Activated CD4-positive, CD25-positive, alpha-beta regulatory T cell (primary cell): ENCODE data around the gene FAM89B.

Source experiments
- DNase-seq, 4 experiments: peaks; one replicate each; lab custom pipeline; 2025; lab: John Stamatoyannopoulos, UW

FAM89B gene

DNA sequence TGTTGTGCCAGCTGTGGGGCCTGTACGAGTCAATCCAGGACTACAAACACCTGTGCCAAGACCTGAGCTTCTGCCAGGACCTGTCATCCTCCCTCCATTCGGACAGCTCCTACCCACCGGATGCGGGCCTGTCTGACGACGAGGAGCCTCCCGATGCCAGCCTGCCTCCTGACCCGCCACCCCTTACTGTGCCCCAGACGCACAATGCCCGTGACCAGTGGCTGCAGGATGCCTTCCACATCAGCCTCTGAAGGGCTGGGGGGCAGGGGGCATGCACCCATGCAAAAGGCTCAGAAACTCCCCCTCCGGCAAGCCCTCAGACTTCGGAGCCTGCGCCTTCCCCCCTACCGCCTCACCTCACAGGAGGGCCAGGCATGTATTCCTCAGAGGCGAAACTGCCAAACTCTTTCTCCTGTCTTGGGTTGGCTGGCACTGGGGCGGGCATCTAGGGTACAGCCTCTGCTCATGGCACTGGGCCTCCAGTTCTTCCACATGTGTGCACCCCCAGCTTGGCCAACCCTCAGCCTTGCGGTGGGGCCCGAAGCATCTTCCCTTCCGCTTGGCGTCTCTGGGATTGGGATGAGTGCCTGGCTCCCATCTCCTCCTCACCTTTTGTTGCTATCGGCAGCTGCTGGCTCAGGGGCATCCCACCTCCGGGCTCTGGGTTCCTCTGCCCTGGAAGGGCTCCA, 1.2 kb downstream of the FAM89B start:
- no peak for DNase-seq

DNA sequence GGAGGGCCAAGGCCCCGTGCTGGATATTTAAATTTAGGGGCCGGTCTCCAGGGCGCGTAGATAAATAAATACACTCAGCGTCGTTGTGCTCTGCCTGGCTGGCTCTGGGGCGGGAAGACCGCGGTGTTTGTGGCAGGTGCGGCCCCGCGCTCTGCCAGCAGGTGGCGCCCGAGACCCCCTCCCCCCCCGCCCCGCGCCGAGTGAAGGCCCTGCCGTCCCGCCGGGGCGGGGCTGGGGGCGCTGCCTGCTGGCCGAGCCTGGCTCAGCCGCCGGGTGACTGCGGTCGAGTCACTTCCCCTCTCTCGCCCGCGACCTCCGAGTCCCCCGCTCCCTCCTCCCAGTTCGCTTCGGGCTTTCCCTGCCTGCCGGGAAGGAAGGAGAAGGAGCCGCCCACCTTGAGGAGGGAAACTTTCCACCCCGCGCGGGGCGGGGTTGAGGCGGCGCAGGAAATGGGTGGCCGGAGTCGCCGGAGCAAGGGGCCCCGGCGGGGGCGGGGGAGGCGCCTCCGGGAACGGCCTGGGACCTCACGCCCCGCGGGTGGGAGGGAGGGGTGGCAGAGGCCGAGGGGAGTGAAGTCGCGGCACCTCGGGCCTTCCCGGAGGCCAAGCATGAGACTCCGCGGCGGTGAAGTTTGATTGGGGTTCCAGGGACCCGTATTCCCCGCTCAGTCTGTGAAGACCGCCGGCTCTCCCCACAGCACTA, 1.9 kb downstream of the FAM89B start:
- DNase-seq, result peak; percentile 72 to 82 (median 78)

DNA sequence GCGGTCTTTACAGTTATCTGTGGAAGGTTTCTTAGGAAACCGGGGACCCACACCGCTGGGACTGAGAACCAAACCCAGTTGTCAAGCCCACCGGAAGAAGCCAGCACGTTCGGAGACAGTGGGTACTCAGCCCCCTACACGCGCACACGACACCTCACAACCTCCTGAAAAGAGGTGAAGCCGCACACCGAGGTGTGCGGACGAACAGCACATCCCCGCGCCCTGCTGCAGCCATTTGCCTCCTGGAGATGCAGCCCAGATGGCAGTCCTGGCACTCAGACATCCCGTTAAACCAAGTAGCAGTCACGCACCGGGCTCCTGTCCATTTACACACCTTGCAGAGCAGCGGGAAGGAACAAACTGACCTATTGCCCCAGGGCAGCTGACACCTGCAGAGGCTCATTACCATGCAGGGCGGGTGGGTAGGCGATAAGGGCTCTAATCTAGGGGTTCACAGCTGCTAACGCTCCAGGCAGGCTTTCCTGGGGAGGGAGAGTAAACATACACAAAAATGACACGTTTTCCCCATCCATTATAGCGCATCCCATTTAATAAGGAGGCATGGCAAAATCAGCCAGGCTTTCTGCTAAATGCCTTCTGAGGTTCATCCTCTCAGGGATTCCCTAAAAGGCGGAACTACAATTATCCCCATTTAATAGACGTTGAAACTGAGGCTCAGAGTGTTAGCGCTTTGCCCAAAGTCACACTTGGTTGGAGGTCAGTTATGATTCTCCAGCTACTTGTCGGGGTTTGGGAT, 2.7 kb downstream of the FAM89B start:
- no peak for DNase-seq

DNA sequence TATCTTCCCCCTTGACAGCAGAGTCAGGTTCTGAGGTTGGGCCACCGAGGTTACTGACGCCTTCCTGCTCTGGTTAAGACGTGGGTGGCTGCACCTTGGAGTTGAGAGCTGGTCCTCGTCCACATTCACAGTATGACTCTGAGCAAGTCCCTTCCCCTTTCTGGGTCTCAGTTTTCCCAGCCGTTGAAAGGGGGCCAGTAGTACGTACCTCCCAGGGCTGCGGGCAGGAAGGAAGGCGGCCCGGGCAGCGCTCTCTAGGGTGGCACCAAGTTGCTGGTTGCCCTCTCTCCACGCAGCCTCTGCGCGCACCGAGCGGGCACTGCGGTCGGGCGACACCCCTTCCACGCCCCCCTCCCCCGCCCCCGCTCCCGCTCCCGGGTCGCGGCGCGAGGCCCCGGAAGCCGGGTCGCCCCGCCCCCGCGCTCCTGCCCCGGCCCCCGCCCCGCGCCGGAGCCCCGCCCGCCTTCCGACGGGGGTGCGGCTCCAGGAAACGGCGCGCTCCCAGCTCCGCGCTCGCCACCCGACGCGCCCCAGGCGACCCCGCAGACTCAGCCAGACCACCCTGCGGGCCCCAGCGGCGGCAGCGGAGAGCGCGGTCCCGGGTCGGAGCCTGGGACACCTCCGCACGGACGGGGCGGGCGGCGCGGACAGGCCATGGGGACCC, 3.4 kb downstream of the FAM89B start, which contains the start of gene EHBP1L1:
Gene EHBP1L1 (plus strand): TSS at position 486 of the 664 bp plus-strand sequence. CDS start 250 bp downstream, outside the sequence.
- peak; percentile 37 to 72 (median 54) for DNase-seq

DNA sequence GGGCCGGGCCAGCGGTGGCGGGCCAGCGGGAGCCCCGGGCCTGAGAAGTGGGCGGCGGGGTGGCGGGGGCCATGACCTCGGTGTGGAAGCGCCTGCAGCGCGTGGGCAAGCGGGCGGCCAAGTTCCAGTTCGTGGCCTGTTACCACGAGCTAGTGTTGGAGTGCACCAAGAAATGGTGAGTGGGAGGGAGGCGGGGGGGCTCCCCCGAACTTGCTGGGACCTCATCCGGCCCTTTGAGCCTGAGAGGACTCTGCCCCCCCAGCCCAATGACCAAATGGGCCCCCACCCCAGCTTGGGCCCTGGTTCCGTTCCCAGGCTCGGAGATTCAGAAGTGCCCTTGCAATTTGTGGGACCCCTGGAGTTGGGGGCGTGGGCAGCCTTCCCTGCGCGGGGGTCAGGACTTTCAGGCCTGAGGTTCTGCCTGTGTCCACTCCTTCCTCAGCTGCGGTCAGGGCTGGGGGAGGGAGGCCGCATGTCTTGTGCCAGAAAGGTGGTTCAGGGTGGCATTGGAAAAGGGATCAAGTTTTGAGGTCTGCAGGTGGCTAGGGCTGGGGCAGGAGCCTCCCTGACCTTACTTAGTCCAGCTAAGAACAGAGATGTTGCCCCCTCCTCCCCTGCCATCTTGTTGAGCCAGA, 4.0 kb downstream of the FAM89B start:
- DNase-seq, result no peak

DNA sequence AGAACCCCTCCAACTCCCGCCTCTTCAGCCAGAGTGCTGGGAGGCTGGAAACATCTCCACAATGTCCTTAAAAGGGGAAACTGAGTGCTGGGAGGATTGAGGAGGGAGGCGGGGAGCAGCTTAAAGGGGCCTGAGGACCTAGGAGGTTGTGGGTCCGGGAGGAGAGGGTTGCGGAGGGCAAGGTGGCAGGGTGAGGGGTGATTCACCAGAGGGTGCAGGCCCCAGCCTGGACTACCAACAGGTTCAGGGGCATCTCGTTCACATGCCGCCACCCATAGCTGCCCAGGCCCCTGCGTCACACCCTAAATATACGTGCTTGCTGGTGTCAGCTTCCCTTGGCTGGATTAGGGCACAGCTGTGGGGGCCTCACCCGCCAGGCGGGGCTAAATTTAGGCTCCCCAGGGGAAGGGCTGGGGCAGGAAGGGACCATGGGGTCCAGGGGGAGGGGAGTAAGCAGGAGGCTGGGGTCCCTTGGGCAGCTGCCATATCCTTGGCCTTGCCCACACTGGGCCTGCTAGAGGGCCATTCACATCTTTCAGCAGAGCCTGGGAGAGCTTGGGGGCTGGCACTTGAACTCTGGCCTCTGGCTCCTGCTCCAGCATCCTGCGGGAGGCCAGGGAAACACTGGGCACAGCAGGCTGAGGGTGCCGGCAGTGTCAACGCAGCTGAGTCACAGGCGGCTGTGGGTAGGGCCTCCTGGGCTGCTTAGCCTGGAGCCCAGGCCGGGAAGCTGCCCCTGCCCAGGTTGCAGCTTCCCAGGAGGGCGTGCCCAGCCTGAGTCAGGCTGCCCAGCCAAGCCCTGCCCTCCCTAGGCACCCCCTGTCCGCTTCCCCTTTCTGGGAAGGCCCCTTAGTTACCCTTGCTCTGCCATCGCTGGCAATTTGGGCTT, 4.8 kb downstream of the FAM89B start:
- no peak for DNase-seq

DNA sequence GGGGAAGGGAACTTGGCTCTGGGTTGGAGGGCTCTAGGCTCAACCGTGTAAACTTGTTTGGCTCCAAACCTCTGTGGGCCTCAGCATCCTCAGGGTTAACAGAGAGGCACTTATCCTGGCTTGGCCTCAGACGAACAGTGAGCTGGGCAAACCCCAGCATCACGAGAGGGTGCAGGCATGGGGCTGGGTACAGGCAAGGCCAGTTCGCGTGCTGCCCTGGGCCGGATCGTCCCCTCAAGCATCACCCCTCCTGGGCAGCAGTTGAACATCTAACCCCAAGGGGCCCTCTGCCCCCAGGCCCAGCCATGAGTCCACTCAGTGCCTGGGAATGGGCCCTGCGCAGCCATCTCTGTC, 5.4 kb downstream of the FAM89B start:
- DNase-seq, result no peak

DNA sequence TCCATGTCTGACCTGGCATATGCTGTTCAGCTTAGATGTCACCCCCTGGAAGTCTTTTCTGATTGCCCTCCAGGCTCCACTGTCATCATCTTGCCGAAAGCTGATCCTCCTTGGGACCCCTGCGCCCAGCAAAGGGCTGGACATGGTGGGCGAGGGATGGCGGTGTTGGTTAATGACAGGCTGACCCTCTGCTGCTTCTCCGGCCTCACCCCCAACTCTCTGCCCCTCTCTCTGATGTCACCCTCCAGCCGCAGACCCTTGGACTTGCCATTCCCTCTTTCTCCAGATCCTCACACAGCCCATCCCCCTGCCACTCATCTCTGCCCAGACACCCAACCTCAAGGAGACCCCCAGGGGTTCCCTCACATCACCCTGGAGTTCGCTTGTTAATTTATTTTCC, 5.8 kb downstream of the FAM89B start:
- no peak for DNase-seq

DNA sequence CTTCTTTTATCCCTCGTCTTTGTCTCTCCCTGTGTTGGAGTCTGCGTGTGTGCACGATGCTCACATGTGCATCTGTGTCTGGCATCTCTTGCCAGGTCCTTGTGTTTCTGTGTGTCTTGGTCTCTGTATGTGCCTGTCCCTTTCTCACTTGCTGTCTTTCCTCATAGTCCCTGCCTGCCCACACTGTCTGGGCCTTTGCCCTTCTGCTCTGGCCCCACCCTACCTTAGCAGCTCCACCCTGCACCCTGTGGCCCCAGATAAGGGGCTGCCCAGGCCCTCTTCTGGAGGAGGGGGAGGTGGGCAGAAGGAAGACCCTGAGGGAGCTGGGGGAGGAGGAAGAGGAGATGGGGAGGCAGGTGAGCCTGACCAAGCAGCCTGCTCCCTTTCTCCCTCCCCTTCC, 6.3 kb downstream of the FAM89B start:
- DNase-seq, result no peak

DNA sequence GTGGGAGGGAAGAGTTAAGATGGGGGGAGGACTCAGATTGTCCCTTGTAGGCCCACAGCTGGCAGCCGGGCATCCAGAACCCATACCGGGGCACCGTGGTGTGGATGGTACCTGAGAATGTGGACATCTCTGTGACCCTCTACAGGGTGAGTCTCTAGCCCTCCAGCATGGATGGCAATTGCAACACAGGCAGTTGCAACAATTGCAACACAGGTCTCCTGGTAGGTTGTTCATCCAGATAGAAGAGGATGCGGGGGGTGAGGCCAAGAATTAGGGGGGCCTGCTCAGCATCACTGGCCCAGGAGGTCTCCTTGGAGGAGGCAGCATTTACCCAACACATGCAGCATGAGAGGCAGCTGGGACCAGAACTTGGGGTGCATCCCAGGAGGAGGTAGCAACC, 7.0 kb downstream of the FAM89B start:
- DNase-seq, result no peak

DNA sequence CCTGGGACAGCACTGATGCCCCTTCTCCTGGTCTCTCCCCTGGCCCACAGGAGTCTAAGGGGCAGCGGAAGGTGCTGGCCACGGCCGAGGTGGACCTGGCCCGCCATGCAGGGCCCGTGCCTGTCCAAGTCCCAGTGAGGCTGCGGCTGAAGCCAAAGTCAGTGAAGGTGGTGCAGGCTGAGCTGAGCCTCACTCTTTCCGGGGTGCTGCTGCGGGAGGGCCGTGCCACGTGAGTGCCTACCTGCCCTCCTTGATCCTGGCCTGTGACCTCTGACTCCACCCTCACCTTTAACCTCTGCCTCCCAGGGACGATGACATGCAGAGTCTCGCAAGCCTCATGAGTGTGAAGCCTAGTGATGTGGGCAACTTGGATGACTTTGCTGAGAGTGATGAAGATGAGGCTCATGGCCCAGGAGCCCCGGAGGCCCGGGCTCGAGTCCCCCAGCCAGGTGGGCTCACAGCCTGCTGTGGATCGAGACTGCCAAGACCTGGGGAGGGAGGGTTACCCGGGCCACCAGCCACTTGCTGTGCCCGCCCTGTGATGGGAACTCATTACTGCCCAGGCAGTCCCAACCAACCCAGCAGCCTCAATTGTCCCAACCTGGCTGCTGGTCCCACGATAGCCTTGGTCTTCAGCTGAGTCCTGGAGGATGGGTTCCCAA, 7.8 kb downstream of the FAM89B start:
- no peak for DNase-seq

DNA sequence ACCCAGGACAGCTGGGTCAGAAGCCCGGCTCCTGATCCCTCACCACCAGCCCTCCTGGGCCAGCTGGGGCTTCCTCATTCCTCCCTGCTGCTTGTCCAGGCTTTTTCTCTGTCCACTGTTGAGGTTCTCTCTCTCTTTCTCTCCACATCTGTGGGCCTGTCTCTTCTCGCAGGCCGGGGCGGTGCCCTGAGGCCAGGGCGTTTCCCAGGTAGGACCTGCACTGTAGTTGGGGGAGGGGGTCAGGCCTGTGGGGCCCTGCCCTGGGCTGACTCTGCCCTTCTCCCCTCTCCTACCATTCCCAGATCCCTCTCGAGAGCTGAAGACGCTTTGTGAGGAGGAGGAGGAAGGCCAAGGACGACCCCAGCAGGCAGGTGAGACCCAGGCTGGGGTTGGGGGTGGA, 8.4 kb downstream of the FAM89B start:
- no peak for DNase-seq

DNA sequence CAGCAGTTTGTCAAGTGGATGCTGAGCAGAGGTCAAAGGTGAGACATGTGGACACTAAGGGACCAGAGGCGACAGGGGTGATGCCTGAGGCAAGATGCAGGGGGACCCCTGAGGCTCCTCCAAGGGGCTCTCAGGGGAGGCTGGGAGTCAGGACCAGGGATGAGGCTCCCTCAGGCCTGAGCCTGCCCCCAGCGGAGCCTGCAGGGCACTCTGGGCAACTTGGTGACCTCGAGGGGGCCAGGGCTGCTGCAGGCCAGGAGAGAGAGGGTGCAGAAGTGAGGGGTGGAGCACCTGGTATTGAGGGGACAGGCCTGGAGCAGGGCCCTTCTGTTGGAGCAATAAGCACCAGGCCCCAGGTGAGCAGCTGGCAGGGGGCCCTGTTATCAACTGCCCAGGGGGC, 9.6 kb downstream of the FAM89B start:
- no peak for DNase-seq

DNA sequence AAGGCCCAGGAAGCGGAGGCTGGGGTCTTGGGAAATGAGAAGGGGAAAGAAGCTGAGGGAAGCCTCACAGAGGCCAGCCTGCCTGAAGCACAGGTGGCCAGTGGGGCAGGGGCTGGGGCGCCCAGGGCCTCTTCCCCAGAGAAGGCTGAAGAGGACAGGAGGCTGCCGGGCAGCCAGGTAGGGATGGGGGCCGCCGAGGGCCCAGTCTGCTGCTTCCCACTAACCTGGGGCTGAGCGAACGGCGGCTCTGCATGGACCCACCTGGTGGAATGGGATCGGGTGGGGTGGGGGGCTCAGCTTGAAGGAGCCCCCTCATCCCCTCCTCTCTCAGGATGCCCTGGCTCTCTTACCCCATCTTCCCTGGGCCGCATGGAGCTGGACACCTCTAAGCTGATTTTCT, 11.3 kb downstream of the FAM89B start:
- DNase-seq, result no peak

DNA sequence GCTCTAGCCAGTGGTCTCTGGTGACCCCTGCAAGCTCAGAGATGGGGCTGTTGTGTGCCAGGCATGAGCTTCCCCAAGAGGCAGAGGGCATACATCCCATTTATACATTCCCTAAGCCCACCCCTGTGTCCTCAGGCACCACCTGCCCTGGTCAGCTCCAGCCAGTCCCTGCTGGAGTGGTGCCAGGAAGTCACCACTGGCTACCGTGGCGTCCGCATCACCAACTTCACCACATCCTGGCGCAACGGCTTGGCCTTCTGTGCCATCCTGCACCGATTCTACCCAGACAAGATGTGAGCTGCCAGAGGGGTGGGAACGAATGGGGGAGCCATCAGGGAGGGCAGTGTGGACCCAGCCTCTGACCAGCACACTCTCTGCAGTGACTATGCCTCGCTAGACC, 11.8 kb downstream of the FAM89B start:
- DNase-seq, result no peak

DNA sequence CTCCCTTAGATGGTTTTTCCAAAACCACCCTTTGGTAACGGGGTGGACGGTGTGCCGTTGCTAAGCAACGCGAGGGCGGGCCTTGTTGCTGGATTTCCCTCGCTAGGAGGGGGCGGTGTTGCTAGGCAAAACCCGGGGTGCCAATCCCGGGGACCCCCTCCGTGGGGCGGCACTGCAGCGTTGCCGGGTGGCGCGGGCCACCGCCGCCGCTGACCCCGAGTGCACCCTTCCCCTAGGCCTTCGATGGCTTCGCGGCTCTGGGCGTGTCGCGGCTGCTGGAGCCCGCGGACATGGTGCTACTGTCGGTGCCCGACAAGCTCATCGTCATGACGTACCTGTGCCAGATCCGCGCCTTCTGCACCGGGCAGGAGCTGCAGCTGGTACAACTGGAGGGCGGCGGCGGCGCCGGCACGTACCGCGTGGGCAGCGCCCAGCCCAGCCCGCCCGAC, 12.4 kb downstream of the FAM89B start:
- no peak for DNase-seq

DNA sequence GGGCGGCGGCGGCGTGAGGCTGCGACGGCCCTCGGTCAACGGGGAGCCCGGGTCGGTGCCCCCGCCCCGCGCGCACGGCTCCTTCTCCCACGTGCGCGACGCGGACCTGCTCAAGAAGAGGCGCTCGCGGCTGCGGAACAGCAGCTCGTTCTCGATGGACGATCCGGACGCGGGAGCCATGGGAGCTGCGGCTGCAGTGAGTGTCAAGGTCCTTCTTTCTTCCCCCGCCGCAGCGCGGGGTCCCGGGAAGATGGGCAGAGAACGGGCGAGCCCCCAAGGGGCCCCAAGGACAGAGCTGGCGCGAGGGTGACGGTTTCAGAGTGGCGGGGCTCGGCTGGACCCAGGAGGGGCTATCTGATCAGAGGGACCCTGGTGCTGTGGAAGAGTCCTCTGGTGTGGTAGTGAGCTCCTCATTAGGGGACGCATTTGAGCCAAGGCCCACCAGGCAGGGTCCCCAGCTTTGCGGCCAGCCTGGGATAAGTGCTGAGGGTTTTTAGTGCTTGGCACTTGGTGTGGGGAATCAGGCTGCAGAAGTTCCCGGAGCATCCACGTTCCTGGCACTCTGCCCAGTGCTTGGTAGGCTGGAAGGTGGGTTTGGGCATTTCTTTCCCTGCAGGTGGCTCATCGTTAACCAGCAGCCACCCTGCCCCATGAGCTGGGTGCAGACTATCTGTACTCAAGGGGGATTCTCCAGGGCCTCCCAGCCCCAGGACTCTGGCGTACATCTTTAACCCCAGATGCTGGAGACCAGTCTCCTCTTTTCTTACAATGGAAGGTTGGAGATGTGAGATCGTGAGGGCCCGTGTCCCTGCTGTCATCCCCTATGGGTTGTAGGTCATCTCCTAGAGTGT, 13.3 kb downstream of the FAM89B start:
- no peak for DNase-seq

DNA sequence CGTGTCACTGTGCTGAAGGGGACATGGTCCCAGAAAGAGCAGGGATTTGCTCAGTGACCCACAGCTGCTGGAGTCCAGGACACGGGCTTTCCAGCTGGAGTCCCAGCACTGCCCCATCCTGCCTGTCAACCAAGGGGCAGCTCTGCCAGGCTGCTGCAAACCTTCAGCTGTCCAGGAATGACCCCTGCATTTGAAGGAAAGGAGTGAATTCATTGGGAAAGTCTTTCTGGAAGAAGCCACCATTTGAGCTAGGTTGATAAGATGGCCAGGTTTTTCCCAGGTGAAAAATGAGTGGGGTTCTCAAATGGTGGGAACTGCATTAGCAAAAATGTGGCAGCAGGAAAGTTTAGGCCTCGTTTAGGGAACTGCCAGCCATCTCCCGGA, 13.9 kb downstream of the FAM89B start:
- no peak for DNase-seq

DNA sequence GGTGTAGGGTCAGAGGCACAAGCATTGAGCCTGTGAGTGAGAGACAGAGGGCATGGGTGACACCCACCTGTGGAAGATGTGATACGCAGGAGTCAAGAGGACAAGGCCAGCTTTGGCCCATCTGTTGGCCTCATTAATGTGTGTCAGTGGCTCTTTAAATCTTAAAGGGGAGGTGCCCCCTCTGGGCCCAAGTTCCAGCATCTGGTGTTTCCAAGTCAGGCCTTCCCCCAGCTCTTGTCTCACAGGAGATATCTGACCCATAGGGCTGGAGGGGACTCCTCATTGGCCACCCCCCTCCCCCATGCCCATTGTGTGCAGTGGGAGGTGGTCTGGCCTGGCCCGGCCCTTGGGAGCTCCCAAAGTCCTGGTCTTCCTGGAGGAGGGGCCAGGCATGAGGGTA, 14.3 kb downstream of the FAM89B start:
- no peak for DNase-seq
